ENCODE results near the gene NFU1. TPM values are rescaled to one million over a fixed set of nuclear protein-coding genes. Genes with fewer than 3 reads are reported as not detected.
A peak's percentile ranks its signal among the peaks of the same experiment; 100 is the strongest.

NFU1 gene
- total RNA-seq = 10 to 100 TPM; 36.5 to 84.8 (median 47.3) TPM

GRCh38 chr2:69436938-69437750, at the start of gene NFU1:
TSS of gene NFU1 (minus strand) at chr2:69437435. CDS start at chr2:69437422, 13 bp downstream.
- peak in 2 of 3 donors; percentile 19 to 41 for TF ChIP-seq CTCF (IDR thresholded peaks at IDR 0.05)
- peak; percentile 99 for ATAC-seq (ENCODE audit: low FRiP score)
- peak; percentile 72 for DNase-seq (ENCODE audit: low spot score)

- no peak for ATAC-seq (ENCODE audit: low FRiP score)
- TF ChIP-seq CTCF (IDR thresholded peaks at IDR 0.05) = no peak
- DNase-seq (ENCODE audit: low spot score) = no peak
Measured at GRCh38 chr2:69483696-69484095, 46.5 kb upstream of the NFU1 start.

- no peak for TF ChIP-seq CTCF (IDR thresholded peaks at IDR 0.05)
- ATAC-seq (ENCODE audit: low FRiP score) = no peak
- no peak for DNase-seq (ENCODE audit: low spot score)
Measured at GRCh38 chr2:69483024-69483423, 45.8 kb upstream of the NFU1 start.

- DNase-seq (ENCODE audit: low spot score) = no peak
Measured at GRCh38 chr2:69482471-69482870, 45.2 kb upstream of the NFU1 start.

GRCh38 chr2:69481421-69481820, 44.2 kb upstream of the NFU1 start:
- ATAC-seq (ENCODE audit: low FRiP score) = no peak
- TF ChIP-seq CTCF (IDR thresholded peaks at IDR 0.05) = no peak
- no peak for DNase-seq (ENCODE audit: low spot score)

More at GRCh38 chr2:69482471-69482870, 45.2 kb upstream of the NFU1 start:
- TF ChIP-seq CTCF (IDR thresholded peaks at IDR 0.05) = no peak
- ATAC-seq (ENCODE audit: low FRiP score) = no peak

GRCh38 chr2:69477627-69478026, 40.4 kb upstream of the NFU1 start:
- no peak for DNase-seq (ENCODE audit: low spot score)
- no peak for TF ChIP-seq CTCF (IDR thresholded peaks at IDR 0.05)
- no peak for ATAC-seq (ENCODE audit: low FRiP score)

GRCh38 chr2:69474688-69475087, 37.5 kb upstream of the NFU1 start:
- DNase-seq (ENCODE audit: low spot score) = no peak
- ATAC-seq (ENCODE audit: low FRiP score) = no peak
- no peak for TF ChIP-seq CTCF (IDR thresholded peaks at IDR 0.05)
